ENCODE data around the gene RNU6-1. TPM values are rescaled to one million over a fixed set of nuclear protein-coding genes. Genes with fewer than 3 reads are reported as not detected.

The RNU6-1 gene
- total and polyA plus RNA-seq, 2 donors (not counting 1 experiment from before 2014, with no cell fraction given): not detected

GRCh38 chr15:67824976-67825880, 14.6 kb downstream of the RNU6-1 start, which contains the start of gene SKOR1:
TSS of gene SKOR1 (plus strand) at chr15:67825509. CDS start at chr15:67825603, 94 bp downstream.
- no peaks in the 10 kb centered on the region for H3K4me1 ChIP-seq (ENCODE audit: control insufficient read depth, extremely low read depth, insufficient read depth, low read length)
- DNase-seq (ENCODE audit: low read depth in 2 of 2): peak; percentile 39 to 46
- TF ChIP-seq EZH2 (IDR thresholded peaks at IDR 0.05; ENCODE audit: low read length, missing control alignments) (no peak), CTCF (conservative IDR thresholded peaks at IDR 0.05 in 1 of 2, IDR thresholded peaks at IDR 0.05 in 1 of 2; ENCODE audit: low read depth in 1 of 2, low read length in 2 of 2) (no peak)
- no peaks in the 10 kb centered on the region for H4K20me1 ChIP-seq (ENCODE audit: control insufficient read depth, extremely low read depth, insufficient read depth, low read length)
- H3K36me3 ChIP-seq (ENCODE audit: control insufficient read depth, insufficient read depth, low read length): no peaks in the 10 kb centered on the region
- peaks cover 90% of the 10 kb centered on the region for H3K27me3 ChIP-seq (ENCODE audit: control insufficient read depth, insufficient read depth, low read length)
- peak within 1 kb of the TSS; percentile 35 for H3K4me2 ChIP-seq (ENCODE audit: extremely low read depth, insufficient read depth, low read length)
- H3K9ac ChIP-seq (ENCODE audit: insufficient read depth, low read length): no peak within 1 kb of the TSS
- H3K9me3 ChIP-seq (ENCODE audit: control insufficient read depth, insufficient read depth, low read depth, low read length): no peaks in the 10 kb centered on the region
- H3K79me2 ChIP-seq (ENCODE audit: control insufficient read depth, insufficient read depth, low read length): no peaks in the 10 kb centered on the region
- H3K4me3 ChIP-seq (replicated peaks in 1 of 4; ENCODE audit: control extremely low read depth in 1 of 4, insufficient read depth in 1 of 4, low read depth in 3 of 4, low read length in 4 of 4): peak within 1 kb of the TSS in 1 of 4 experiments; percentile 30
- no peak within 1 kb of the TSS for H3K27ac ChIP-seq (ENCODE audit: insufficient read depth, low read length)
- H2AFZ ChIP-seq (ENCODE audit: low read length): no peak within 1 kb of the TSS

- TF ChIP-seq CTCF (conservative IDR thresholded peaks at IDR 0.05 in 1 of 2, IDR thresholded peaks at IDR 0.05 in 1 of 2; ENCODE audit: low read depth in 1 of 2, low read length in 2 of 2) (no peak), EZH2 (IDR thresholded peaks at IDR 0.05; ENCODE audit: low read length, missing control alignments) (peak; percentile 90)
- no peak overlapping the region for H3K4me2 ChIP-seq (ENCODE audit: extremely low read depth, insufficient read depth, low read length)
Observed at GRCh38 chr15:67824197-67824968, 15.5 kb downstream of the RNU6-1 start.

More at GRCh38 chr15:67824197-67824968, 15.5 kb downstream of the RNU6-1 start:
- Histone ChIP-seq H3K36me3 (ENCODE audit: control insufficient read depth, insufficient read depth, low read length) (no peaks in the 10 kb centered on the region), H3K79me2 (ENCODE audit: control insufficient read depth, insufficient read depth, low read length) (no peaks in the 10 kb centered on the region), H3K4me1 (ENCODE audit: control insufficient read depth, extremely low read depth, insufficient read depth, low read length) (no peaks in the 10 kb centered on the region), H3K9me3 (ENCODE audit: control insufficient read depth, insufficient read depth, low read depth, low read length) (no peaks in the 10 kb centered on the region), H2AFZ (ENCODE audit: low read length) (no peak overlapping the region), H3K4me3 (replicated peaks in 1 of 4; ENCODE audit: control extremely low read depth in 1 of 4, insufficient read depth in 1 of 4, low read depth in 3 of 4, low read length in 4 of 4) (no peak overlapping the region), H3K27me3 (ENCODE audit: control insufficient read depth, insufficient read depth, low read length) (peaks cover 92% of the 10 kb centered on the region), H4K20me1 (ENCODE audit: control insufficient read depth, extremely low read depth, insufficient read depth, low read length) (no peaks in the 10 kb centered on the region), H3K9ac (ENCODE audit: insufficient read depth, low read length) (no peak overlapping the region), H3K27ac (ENCODE audit: insufficient read depth, low read length) (no peak overlapping the region)
- no peak for DNase-seq (ENCODE audit: low read depth in 2 of 2)

All from fibroblast of lung (primary cell).